GM19438 (cell line): ENCODE measurements around the gene NYAP2.

Experiments
- ATAC-seq: cut with Tn5 transposase; IDR thresholded peaks from one replicate; pipeline ENCODE4 v1.9.1; 2021; ENCODE audit warnings: low read depth; ENCODE audit not compliant: unreplicated experiment

The NYAP2 gene

DNA sequence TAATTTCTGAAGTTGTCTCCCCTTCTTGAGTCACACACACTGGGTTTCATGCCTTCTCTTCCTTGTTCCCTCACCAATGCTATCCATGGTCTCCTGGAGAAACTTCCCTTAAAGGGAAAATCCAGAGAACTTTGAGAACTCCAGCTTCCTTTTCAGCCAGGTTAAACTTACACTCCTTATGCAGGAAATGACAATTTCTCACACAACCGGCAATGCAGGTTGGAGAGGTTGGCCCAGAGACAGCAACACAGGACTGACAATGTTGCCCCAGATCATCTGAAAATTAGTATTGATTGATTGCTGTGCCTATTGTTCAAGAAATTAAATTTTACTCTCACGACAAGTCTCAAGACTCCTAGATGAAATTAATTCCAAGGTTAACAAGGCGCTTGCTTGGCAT is 292.2 kb downstream of the NYAP2 start:
- ATAC-seq, result no peak

DNA sequence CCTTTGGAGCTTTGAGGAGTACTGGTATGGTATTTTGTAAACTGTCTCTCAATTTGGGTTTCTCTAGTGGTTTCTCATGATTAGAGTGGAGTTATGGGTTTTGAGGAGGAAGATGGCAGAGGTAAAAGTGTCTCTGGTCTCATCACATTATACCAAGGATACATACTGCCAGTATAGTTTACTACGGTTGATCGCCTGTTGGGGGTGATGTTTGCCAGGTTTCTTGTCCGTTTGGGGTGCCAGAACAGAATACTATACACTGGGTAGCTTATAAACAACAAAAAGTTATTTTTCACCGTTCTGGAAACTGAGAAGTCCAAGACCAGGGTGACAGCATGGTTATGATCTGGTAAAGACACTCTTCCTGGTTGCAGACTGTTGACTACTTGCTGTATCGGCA is 293.7 kb downstream of the NYAP2 start:
- no peak for ATAC-seq

DNA sequence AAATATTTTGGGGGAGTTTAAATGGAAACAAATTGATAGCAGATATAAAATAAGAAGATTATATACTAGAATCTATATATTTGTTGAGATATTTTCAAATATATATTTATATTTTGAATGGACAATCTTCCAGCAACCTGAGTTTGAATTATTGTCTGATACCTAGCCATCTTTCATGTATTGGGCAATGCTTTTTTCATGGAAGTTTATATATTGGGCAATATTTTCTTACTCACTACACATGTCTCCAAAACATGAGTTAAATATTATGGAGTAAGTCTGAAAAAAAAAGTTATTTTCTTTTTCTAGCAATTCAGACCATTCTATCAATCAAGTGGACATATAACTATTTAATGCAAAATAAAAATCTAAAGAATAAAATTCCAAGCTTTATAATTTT is 295.2 kb downstream of the NYAP2 start:
- no peak for ATAC-seq

DNA sequence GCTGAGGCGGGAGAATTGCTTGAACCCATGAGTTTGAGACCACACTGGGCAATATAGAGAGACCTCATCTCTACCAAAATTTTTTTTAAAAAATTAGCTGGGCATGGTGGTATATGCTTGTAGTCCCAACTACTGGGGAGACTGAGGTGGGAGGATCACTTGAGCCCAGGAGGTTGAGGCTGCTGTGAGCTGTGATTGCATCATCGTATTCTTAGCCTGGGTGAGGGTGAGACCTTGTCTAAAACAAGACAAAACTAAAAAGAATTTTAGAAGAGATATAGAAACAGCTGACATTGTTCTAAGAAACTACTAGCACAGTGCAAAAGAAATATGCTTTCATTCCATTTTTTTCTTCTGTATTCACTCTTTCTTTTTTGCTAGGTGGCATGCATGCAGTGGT is 298.4 kb downstream of the NYAP2 start:
- no peak for ATAC-seq
